ENCODE results near the gene CCNL2.
A peak's percentile ranks its signal among the peaks of the same experiment; 100 is the strongest.
"Not testable (repeated sequence)": the region's sequence is repeated elsewhere in the genome, so short reads cannot be mapped to it uniquely, and the experiment has no call there.

CCNL2 gene

GRCh38 chr1:1399187-1399871 is at the start of gene CCNL2:
Gene CCNL2, minus strand, starts transcription at chr1:1399335. Its CDS starts 29 bp downstream, at chr1:1399306.
- DNase-seq, result peak; percentile 80

GRCh38 chr1:1446631-1447030 is 47.5 kb upstream of the CCNL2 start:
- DNase-seq, result not testable (repeated sequence)

GRCh38 chr1:1442069-1442770 is 43.1 kb upstream of the CCNL2 start:
- no peak for DNase-seq

- no peak for DNase-seq
These were observed 42.1 kb upstream of the CCNL2 start for GRCh38 chr1:1441002-1441888.

- DNase-seq, result no peak
These were observed 41.3 kb upstream of the CCNL2 start for GRCh38 chr1:1440262-1441001.

GRCh38 chr1:1439546-1440261 is 40.6 kb upstream of the CCNL2 start:
- no peak for DNase-seq

GRCh38 chr1:1438531-1439381 is 39.6 kb upstream of the CCNL2 start:
- DNase-seq, result no peak

- no peak for DNase-seq
These were observed 38.8 kb upstream of the CCNL2 start for GRCh38 chr1:1437904-1438376.

GRCh38 chr1:1437033-1437903 is 38.1 kb upstream of the CCNL2 start:
- DNase-seq, result no peak

GRCh38 chr1:1436630-1437032 is 37.5 kb upstream of the CCNL2 start:
- no peak for DNase-seq

- no peak for DNase-seq
These were observed 36.9 kb upstream of the CCNL2 start for GRCh38 chr1:1435911-1436629.

- DNase-seq, result no peak
These were observed 36.2 kb upstream of the CCNL2 start, which contains the start of gene VWA1 for GRCh38 chr1:1435106-1435903. Gene VWA1, plus strand, starts transcription at chr1:1435690. Its CDS starts 59 bp downstream, at chr1:1435749.

- no peak for DNase-seq
These were observed 35.6 kb upstream of the CCNL2 start for GRCh38 chr1:1434824-1435105.

- DNase-seq, result no peak
These were observed 35.1 kb upstream of the CCNL2 start for GRCh38 chr1:1434131-1434823.

GRCh38 chr1:1433804-1434130 is 34.6 kb upstream of the CCNL2 start:
- DNase-seq, result no peak

GRCh38 chr1:1432951-1433803 is 34.0 kb upstream of the CCNL2 start:
- DNase-seq, result no peak
